HCT116 (cell line): ENCODE data around the gene DUXB. TPM values are rescaled to one million over a fixed set of nuclear protein-coding genes. Genes with fewer than 3 reads are reported as not detected.

Source experiments
- ATAC-seq: fragments of 200-7000 bp; cut with Tn5 transposase; 2 replicates; pipeline ENCODE4 v1.9.1; 2020; ENCODE audit warnings: mild to moderate bottlenecking, moderate library complexity
- BruUV-seq: library from RNA; stranded (reverse); fragments of 400-500 nt; replicated peaks from 2 replicates; lab custom pipeline; 2021; lab: Mats Ljungman, UMichigan
- CTCF ChIA-PET: fragments of 300-600 bp; sonication (Branson Sonifier 250); formaldehyde crosslinking; loops from one replicate; lab custom pipeline; 2021; ENCODE audit warnings: antibody characterized with exemption; lab: Charles Lee
- POLR2A ChIA-PET: fragments of 300-600, 350-600 bp; sonication (Branson Sonifier 250); formaldehyde crosslinking; loops from one replicate; lab custom pipeline; 2021; ENCODE audit warnings: antibody characterized with exemption; lab: Charles Lee
- RAD21 ChIA-PET, 2 experiments: fragments of 300-600 bp; sonication (Branson Sonifier 250); formaldehyde crosslinking; loops; one replicate each; lab custom pipeline; 2023; ENCODE audit warnings: low total read pairs in 2 of 2; ENCODE audit not compliant: uncharacterized antibody in 2 of 2, unreplicated experiment in 2 of 2, low non-redundant PET in 1 of 2; lab: Charles Lee
- DNase-seq: peaks from one replicate; pipeline ENCODE4 v3.0.0-alpha.2; 2010; ENCODE audit warnings: low read depth, low spot score
- H2AFZ ChIP-seq: fragments of 200-600 bp; shearing (Covaris generic), sonication (generic); 2 replicates; pipeline ENCODE4 v1.6.1; 2017; ENCODE audit warnings: low read depth, mixed run types, mixed read lengths, antibody characterized with exemption, low read length; ENCODE audit not compliant: poor library complexity, severe bottlenecking
- H3K27ac ChIP-seq: 2 replicates; pipeline ENCODE4 v1.5.1; 2012; ENCODE audit warnings: low read depth, low read length
- H3K27me3 ChIP-seq: fragments of 200-600 bp; sonication (generic); 2 replicates; pipeline ENCODE4 v1.6.1; 2016; ENCODE audit warnings: mixed run types, low read length, mixed read lengths; ENCODE audit not compliant: insufficient read depth
- H3K36me3 ChIP-seq, 2 experiments: fragments of 200-500 bp in 1 of 2; fragments of 200-600 bp in 1 of 2; sonication (Bioruptor generic) in 1 of 2; sonication (generic) in 1 of 2; 2 replicates each; pipeline versions ENCODE4 v1.5.1 to v1.6.1; 2014 to 2016; ENCODE audit warnings: low read length in 2 of 2, inconsistent platforms in 1 of 2, mixed read lengths in 1 of 2, mixed run types in 1 of 2; ENCODE audit not compliant: insufficient read depth in 2 of 2, control insufficient read depth in 1 of 2
- H3K4me1 ChIP-seq, 2 experiments: fragments of 200-600 bp in 1 of 2; sonication (generic) in 1 of 2; 2 replicates each; pipeline versions ENCODE4 v1.5.1 to v1.6.1; 2012 to 2017; ENCODE audit warnings: low read length in 2 of 2, inconsistent platforms in 1 of 2, mild to moderate bottlenecking in 1 of 2, mixed read lengths in 1 of 2, mixed run types in 1 of 2, moderate library complexity in 1 of 2; ENCODE audit not compliant: insufficient read depth in 2 of 2, control insufficient read depth in 1 of 2
- H3K4me2 ChIP-seq: fragments of 200-600 bp; sonication (generic); 2 replicates; pipeline ENCODE4 v1.6.1; 2017; ENCODE audit warnings: mixed run types, low read length, mixed read lengths
- H3K4me3 ChIP-seq, 2 experiments: fragments of 200-600 bp in 1 of 2; sonication (generic) in 1 of 2; replicated peaks in 1 of 2; 2 replicates each; pipeline ENCODE4 v1.5.1; 2011 to 2016; ENCODE audit warnings: low read length in 2 of 2, control low read depth in 1 of 2, low read depth in 1 of 2, mild to moderate bottlenecking in 1 of 2, mixed read lengths in 1 of 2, mixed run types in 1 of 2
- H3K79me2 ChIP-seq: fragments of 200-600 bp; sonication (generic); 2 replicates; pipeline ENCODE4 v1.6.1; 2017; ENCODE audit warnings: mild to moderate bottlenecking, mixed run types, low read length, moderate library complexity, mixed read lengths; ENCODE audit not compliant: insufficient read depth
- H3K9ac ChIP-seq: fragments of 200-600 bp; sonication (generic); 2 replicates; pipeline ENCODE4 v1.6.1; 2016; ENCODE audit warnings: low read length, mixed read lengths
- H3K9me2 ChIP-seq: fragments of 200-600 bp; sonication (generic), shearing (Covaris generic); 2 replicates; pipeline ENCODE4 v1.6.1; 2017; ENCODE audit warnings: mixed run types, mild to moderate bottlenecking, moderate library complexity; ENCODE audit not compliant: insufficient read depth
- H3K9me3 ChIP-seq, 2 experiments: fragments of 200-500 bp in 1 of 2; fragments of 200-600 bp in 1 of 2; sonication (Bioruptor generic) in 1 of 2; sonication (generic) in 1 of 2; 2 replicates each; pipeline ENCODE4 v1.6.1; 2014 to 2017; ENCODE audit warnings: low read length in 2 of 2, mixed read lengths in 2 of 2, inconsistent platforms in 1 of 2, low read depth in 1 of 2, mild to moderate bottlenecking in 1 of 2, mixed run types in 1 of 2, moderate library complexity in 1 of 2; ENCODE audit not compliant: control insufficient read depth in 1 of 2, insufficient read depth in 1 of 2
- H4K20me1 ChIP-seq: fragments of 200-600 bp; sonication (generic), shearing (Covaris generic); 2 replicates; pipeline ENCODE4 v1.6.1; 2017; ENCODE audit warnings: mixed run types, mild to moderate bottlenecking, moderate library complexity; ENCODE audit not compliant: insufficient read depth
- ATF3 ChIP-seq: IDR thresholded peaks from 2 replicates; pipeline ENCODE4 v1.6.1; 2012
- CTCF ChIP-seq, 3 experiments: fragments of 200-600 bp in 1 of 3; sonication (generic) in 1 of 3; IDR thresholded peaks in 2 of 3; conservative IDR thresholded peaks in 1 of 3; 2 replicates each; pipeline ENCODE4 v1.5.1; 2012 to 2017; ENCODE audit warnings: low read depth in 2 of 3, low read length in 2 of 3, antibody characterized with exemption in 1 of 3, borderline replicate concordance in 1 of 3, control low read depth in 1 of 3, mild to moderate bottlenecking in 1 of 3, mixed read lengths in 1 of 3, mixed run types in 1 of 3, moderate library complexity in 1 of 3; ENCODE audit not compliant: insufficient read depth in 1 of 3
- EGR1 ChIP-seq: IDR thresholded peaks from 2 replicates; pipeline ENCODE4 v1.6.1; 2012; ENCODE audit warnings: low read depth
- EZH2 ChIP-seq: fragments of 200-600 bp; sonication (generic); IDR thresholded peaks from 2 replicates; pipeline ENCODE4 v1.6.1; 2017; ENCODE audit warnings: antibody characterized with exemption, mixed run types
- JUND ChIP-seq: IDR thresholded peaks from 2 replicates; pipeline ENCODE4 v1.6.1; 2012
- POLR2A ChIP-seq: IDR thresholded peaks from 2 replicates; pipeline ENCODE4 v1.7.0; 2011; ENCODE audit warnings: borderline replicate concordance; ENCODE audit not compliant: insufficient read depth, insufficient read length; ENCODE audit errors: extremely low read depth
- REST ChIP-seq: IDR thresholded peaks from 2 replicates; pipeline ENCODE4 v1.6.1; 2012; ENCODE audit warnings: low read depth
- intact Hi-C: fragments of 100-400 bp; cut with micrococcal nuclease; formaldehyde crosslinking; loops from 2 replicates; pipeline ENCODE4 v1.10.0; 2022
- total RNA-seq: library from RNA; stranded (reverse); gene quantifications from one replicate; pipeline ENCODE4 v1.2.1, GENCODE V29; 2021; ENCODE audit not compliant: unreplicated experiment

DUXB gene
- total RNA-seq, 1 experiment from 2014 or later = not detected

- CTCF ChIA-PET = no interaction called here
- ATAC-seq = no peak
- H3K79me2 ChIP-seq = no peaks in the 10 kb centered on the region
- no peaks in the 10 kb centered on the region for H4K20me1 ChIP-seq
- H3K27ac ChIP-seq = no peak overlapping the region
- H3K27me3 ChIP-seq = peaks cover 5% of the 10 kb centered on the region; the same call in 1 of the 2 replicates
- no peak overlapping the region for H3K9ac ChIP-seq
- H3K4me1 ChIP-seq = no peaks in the 10 kb centered on the region
- intact Hi-C loops = no loop called here
- H3K9me3 ChIP-seq = no peaks in the 10 kb centered on the region; a peak in 1 of 4 replicates
- no peaks in the 10 kb centered on the region for H3K9me2 ChIP-seq
- no peak overlapping the region for H3K4me3 ChIP-seq
- no peaks in the 10 kb centered on the region for H3K36me3 ChIP-seq
- TF ChIP-seq JUND = no peak
- no peak for TF ChIP-seq EZH2
- no peak for TF ChIP-seq POLR2A
- no peak for TF ChIP-seq CTCF (IDR thresholded peaks at IDR 0.05 in 2 of 3, conservative IDR thresholded peaks at IDR 0.05 in 1 of 3; ENCODE audit: borderline replicate concordance in 1 of 3, insufficient read depth in 1 of 3, low read depth in 2 of 3, low read length in 2 of 3)
- no peak for TF ChIP-seq EGR1
- TF ChIP-seq ATF3 = no peak
- TF ChIP-seq REST = no peak
- RAD21 ChIA-PET = no interaction called here
- POLR2A ChIA-PET = no interaction called here
- DNase-seq = no peak
- no peak overlapping the region for H2AFZ ChIP-seq
- H3K4me2 ChIP-seq = no peak overlapping the region
- BruUV-seq = no TSS peak
Observed at GRCh38 chr16:75714661-75715060, 13.4 kb upstream of the DUXB start.
